Activated naive CD4-positive, alpha-beta T cell treated with anti-CD3 and anti-CD28 coated beads for 36 hours (primary cell): ENCODE measurements around the gene LRRC15. TPM values are rescaled to one million over a fixed set of nuclear protein-coding genes. Genes with fewer than 3 reads are reported as not detected.

Source experiments
- CTCF ChIA-PET: fragments of 350-600 bp; sonication (Branson Sonifier 250); formaldehyde crosslinking; loops from one replicate; lab custom pipeline; 2021; ENCODE audit warnings: antibody characterized with exemption; lab: Charles Lee
- DNase-seq: peaks from one replicate; pipeline ENCODE4 v3.0.0-alpha.2; 2020
- H3K27ac Mint-ChIP-seq: one replicate; pipeline ENCODE4 v1.8.0; 2021; ENCODE audit warnings: mild to moderate bottlenecking, mixed read lengths
- H3K27me3 Mint-ChIP-seq: one replicate; pipeline ENCODE4 v1.8.0; 2021; ENCODE audit warnings: low read depth, mixed read lengths
- H3K36me3 Mint-ChIP-seq: one replicate; pipeline ENCODE4 v1.8.0; 2021; ENCODE audit warnings: low read depth, mixed read lengths
- H3K4me1 Mint-ChIP-seq: one replicate; pipeline ENCODE4 v1.8.0; 2021; ENCODE audit warnings: low read depth, mixed read lengths
- H3K4me3 Mint-ChIP-seq: one replicate; pipeline ENCODE4 v1.8.0; 2021; ENCODE audit warnings: mild to moderate bottlenecking, moderate library complexity, mixed read lengths
- H3K9me3 Mint-ChIP-seq: one replicate; pipeline ENCODE4 v1.8.0; 2021; ENCODE audit warnings: mixed read lengths
- intact Hi-C: fragments of 100-400 bp; cut with micrococcal nuclease; formaldehyde crosslinking; loops from one replicate; pipeline ENCODE4 v1.15.1; 2023
- total RNA-seq, 2 experiments: library from RNA; stranded (reverse); gene quantifications; one replicate each; pipeline ENCODE4 v1.2.3, GENCODE V29; 2021

The LRRC15 gene
- total RNA-seq, 2 experiments from 2014 or later, result not detected

DNA sequence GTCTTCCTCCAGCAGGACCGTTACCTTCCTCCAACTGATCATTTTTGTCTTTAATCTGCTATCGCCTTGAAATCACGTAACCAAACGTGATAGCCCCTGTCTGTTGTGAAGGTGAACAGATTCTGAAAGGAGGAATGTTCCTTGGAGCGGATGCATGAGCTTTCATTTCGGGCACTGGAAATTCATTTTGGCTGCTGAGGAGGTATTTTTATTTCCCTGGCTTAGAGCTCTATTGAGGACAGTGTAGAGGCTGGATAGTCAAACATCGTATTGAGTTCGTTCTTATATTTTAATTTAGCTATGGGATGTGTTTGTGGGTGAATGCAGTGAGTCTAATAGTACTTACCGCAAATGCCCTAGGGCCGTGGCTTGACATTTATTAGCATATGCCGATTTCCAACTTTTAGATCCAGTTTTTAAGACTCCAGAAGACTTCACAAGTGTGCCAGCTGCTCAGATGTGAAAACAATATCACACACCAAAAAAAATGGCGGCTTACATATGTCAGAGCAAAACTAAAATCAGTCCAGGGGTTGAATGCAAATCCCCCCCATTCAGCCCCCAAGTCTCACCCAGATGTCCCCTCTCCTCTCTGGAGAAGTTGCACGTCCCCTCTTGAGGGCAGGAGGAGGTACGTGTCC lies 40.5 kb downstream of the LRRC15 start:
- CTCF ChIA-PET, result interaction anchor here (0.7 to 3.3 kb wide), 2 partner anchors 14 to 75 kb away, joined by 3 to 14 read pairs; no protein-coding TSS in a partner anchor
- Mint-ChIP-seq H3K9me3 (no peaks in the 10 kb centered on the region), H3K36me3 (no peaks in the 10 kb centered on the region), H3K27ac (no peak overlapping the region), H3K27me3 (peaks cover 18% of the 10 kb centered on the region), H3K4me3 (no peak overlapping the region), H3K4me1 (peaks cover 11% of the 10 kb centered on the region)
- no peak for DNase-seq
- intact Hi-C loops, result no loop called here

DNA sequence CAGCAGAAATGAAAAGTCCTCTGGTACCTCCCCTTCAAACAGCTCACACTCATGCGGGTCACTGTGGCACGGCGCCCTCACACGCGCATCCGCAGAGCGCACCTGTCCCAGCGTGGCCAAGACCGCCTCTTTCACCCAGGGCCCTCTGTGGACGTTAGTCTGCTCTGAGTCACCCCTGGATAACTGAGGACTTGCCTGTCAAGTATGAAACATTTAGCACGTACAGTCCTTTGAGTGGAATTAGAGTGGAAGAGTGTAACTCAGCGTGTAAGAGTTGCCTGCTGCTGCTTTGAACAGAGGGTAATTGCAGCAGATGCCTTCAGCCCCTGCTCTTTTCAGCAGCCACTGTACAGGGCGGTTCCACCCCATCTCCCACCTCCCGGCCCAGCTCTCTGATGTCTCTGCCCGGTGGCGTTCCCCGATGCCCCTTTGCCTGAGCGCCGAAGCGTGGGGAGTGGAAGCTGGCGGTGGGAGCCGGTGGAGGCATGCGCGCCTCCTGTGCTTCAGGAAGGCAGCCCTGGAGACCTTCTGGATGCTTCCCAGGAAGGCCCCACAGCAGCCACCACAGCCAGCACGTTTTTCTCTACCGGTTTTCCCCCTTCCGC lies 41.4 kb downstream of the LRRC15 start:
- intact Hi-C loops, result no loop called here
- Mint-ChIP-seq H3K4me3 (no peak overlapping the region), H3K27me3 (peaks cover 12% of the 10 kb centered on the region), H3K9me3 (no peaks in the 10 kb centered on the region), H3K36me3 (no peaks in the 10 kb centered on the region), H3K27ac (no peak overlapping the region), H3K4me1 (peaks cover 4% of the 10 kb centered on the region)
- CTCF ChIA-PET, result interaction anchor here (0.7 to 3.3 kb wide), 3 partner anchors 15 to 76 kb away, joined by 3 to 14 read pairs (median 3); no protein-coding TSS in a partner anchor
- DNase-seq, result peak; percentile 37

DNA sequence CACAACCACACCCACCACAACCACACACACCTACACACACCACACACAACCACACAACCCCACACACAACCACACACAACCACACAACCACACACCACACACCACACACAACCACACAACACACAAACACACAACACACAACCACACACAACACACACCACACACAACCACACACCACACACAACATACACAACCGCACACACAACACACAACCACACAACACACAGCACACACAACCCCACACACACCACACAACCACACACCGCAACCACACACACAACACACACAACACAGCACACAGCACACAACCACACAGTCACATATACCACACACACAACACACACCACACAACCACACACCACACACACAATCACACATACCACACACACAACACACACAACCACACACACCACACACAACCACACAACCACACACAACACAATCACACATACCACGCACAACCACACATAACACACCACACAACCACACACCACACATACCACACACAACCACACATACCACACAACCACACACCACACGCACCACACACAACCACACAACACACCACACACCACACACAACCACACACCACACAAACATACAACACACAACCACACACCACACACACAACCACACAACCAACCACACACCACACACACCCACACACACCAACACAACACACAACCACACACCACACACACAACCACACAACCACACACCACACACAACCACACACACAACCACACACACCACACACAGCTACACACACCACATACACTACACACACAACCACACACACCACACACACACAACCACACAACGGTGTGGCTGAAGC lies 42.1 kb downstream of the LRRC15 start:
- no peaks in the 10 kb centered on the region for H3K36me3 Mint-ChIP-seq
- CTCF ChIA-PET, result interaction anchor here (3.3 kb wide), 1 partner anchor 16 kb away, joined by 14 read pairs; no protein-coding TSS in a partner anchor
- intact Hi-C loops, result no loop called here
- no peak for DNase-seq
- no peaks in the 10 kb centered on the region for H3K4me1 Mint-ChIP-seq
- H3K9me3 Mint-ChIP-seq, result no peaks in the 10 kb centered on the region
- no peak overlapping the region for H3K4me3 Mint-ChIP-seq
- no peak overlapping the region for H3K27ac Mint-ChIP-seq
- H3K27me3 Mint-ChIP-seq, result peaks cover 5% of the 10 kb centered on the region

DNA sequence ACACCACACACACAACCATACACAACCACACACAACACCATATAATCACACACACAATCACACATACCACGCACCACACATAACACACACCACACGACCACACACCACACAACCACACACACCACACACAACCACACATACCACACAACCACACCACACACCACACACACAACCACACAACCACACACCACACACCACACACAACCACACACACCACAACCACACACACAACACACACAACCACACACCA lies 42.6 kb downstream of the LRRC15 start:
- CTCF ChIA-PET, result no interaction called here
- no peaks in the 10 kb centered on the region for H3K9me3 Mint-ChIP-seq
- no peak overlapping the region for H3K27ac Mint-ChIP-seq
- H3K36me3 Mint-ChIP-seq, result no peaks in the 10 kb centered on the region
- intact Hi-C loops, result no loop called here
- peaks cover 2% of the 10 kb centered on the region for H3K27me3 Mint-ChIP-seq
- no peak overlapping the region for H3K4me3 Mint-ChIP-seq
- no peak for DNase-seq
- H3K4me1 Mint-ChIP-seq, result peaks cover 3% of the 10 kb centered on the region

GRCh38 chr3:194326192-194326967 lies 43.2 kb downstream of the LRRC15 start:
- CTCF ChIA-PET, result interaction anchor here (1.6 kb wide), 1 partner anchor 17 kb away, joined by 6 read pairs; no protein-coding TSS in a partner anchor
- intact Hi-C loops, result no loop called here
- Mint-ChIP-seq H3K27ac (no peak overlapping the region), H3K36me3 (no peaks in the 10 kb centered on the region), H3K27me3 (no peaks in the 10 kb centered on the region), H3K9me3 (no peaks in the 10 kb centered on the region), H3K4me1 (peaks cover 3% of the 10 kb centered on the region), H3K4me3 (no peak overlapping the region)
- peak; percentile 37 for DNase-seq

GRCh38 chr3:194325424-194326153 lies 44.0 kb downstream of the LRRC15 start:
- CTCF ChIA-PET, result interaction anchor here (0.9 to 1.6 kb wide), 2 partner anchors 18 to 544 kb away, joined by 3 to 6 read pairs; no protein-coding TSS in a partner anchor
- H3K27ac Mint-ChIP-seq, result no peak overlapping the region
- H3K27me3 Mint-ChIP-seq, result no peaks in the 10 kb centered on the region
- peaks cover 3% of the 10 kb centered on the region for H3K4me1 Mint-ChIP-seq
- no peaks in the 10 kb centered on the region for H3K36me3 Mint-ChIP-seq
- no peak for DNase-seq
- no peaks in the 10 kb centered on the region for H3K9me3 Mint-ChIP-seq
- no peak overlapping the region for H3K4me3 Mint-ChIP-seq
- intact Hi-C loops, result no loop called here

DNA sequence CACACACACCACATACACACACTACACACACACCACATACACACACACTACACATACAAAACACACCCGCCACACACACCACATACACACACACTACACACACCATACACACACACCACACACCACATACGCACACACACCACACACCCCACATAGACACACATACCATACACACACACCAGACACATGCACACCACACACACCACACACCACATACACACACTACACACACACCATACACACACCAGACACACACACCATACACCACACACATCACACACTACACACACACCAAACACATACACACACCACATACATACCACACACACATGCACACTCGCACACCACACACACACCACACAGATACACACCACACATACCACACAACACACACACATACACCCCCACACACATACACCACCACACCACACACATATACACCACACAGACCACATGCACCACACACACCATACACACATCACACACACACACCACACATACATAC lies 44.7 kb downstream of the LRRC15 start:
- no peaks in the 10 kb centered on the region for H3K9me3 Mint-ChIP-seq
- H3K36me3 Mint-ChIP-seq, result no peaks in the 10 kb centered on the region
- no peak overlapping the region for H3K27ac Mint-ChIP-seq
- DNase-seq, result no peak
- H3K4me3 Mint-ChIP-seq, result no peak overlapping the region
- H3K27me3 Mint-ChIP-seq, result no peaks in the 10 kb centered on the region
- CTCF ChIA-PET, result interaction anchor here (0.9 to 1.6 kb wide), 3 partner anchors 9 to 543 kb away, joined by 3 to 7 read pairs (median 6); no protein-coding TSS in a partner anchor
- peaks cover 3% of the 10 kb centered on the region for H3K4me1 Mint-ChIP-seq
- intact Hi-C loops, result loop anchor here (1.0 to 5.0 kb wide), 2 partner anchors 18 to 648 kb away; no protein-coding TSS in a partner anchor

DNA sequence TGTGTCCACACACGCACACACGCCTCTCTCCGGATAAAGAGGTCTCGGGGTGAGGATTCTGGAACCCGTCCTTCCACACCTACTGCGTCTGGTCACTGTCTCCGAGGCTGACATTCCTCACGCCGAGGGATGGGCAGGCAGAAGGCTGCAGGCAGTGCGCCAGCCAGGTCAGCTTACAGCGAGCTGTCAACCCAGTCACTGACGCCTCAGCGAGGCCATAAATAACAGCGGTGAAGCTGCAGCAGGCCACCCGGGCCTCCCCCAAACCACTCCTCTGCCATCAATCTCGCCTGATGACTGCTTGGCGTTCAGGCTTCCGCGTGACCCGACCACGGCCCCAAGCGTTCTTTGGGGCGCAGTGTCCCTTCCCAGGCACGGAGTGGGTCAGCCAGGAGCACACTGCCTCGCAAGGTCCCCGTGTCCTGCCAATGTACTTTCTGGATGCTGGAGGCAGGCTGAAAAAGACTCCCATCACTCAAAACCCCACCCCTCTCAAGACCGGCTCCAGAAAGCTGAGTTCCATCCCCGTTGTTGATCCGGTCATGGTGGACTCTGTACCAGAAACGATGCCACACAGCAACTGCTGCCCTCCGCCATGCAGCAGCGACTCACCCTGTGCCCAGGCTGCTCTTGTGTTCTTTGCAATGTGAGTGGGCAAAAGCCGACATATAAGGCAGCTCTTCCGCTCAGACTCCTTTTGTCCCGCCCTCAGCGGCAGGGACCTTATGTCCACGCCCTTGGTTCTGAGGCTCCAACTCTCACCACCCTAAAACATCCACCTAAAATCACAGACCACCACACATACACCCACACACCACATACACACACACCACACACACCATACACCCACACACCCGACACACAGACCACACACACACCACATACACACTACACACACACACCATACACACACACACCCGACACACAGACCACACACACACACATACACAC lies 45.5 kb downstream of the LRRC15 start:
- Mint-ChIP-seq H3K4me3 (no peak overlapping the region), H3K27me3 (peaks cover 3% of the 10 kb centered on the region), H3K36me3 (no peaks in the 10 kb centered on the region), H3K27ac (no peak overlapping the region), H3K4me1 (peaks cover 3% of the 10 kb centered on the region), H3K9me3 (peaks cover 7% of the 10 kb centered on the region)
- CTCF ChIA-PET, result interaction anchor here (0.6 to 1.4 kb wide), 3 partner anchors 8 to 65 kb away, joined by 3 to 7 read pairs (median 3); no protein-coding TSS in a partner anchor
- DNase-seq, result peak; percentile 32
- intact Hi-C loops, result loop anchor here (1.0 to 5.0 kb wide), 2 partner anchors 17 to 647 kb away; no protein-coding TSS in a partner anchor

- no peak overlapping the region for H3K4me3 Mint-ChIP-seq
- H3K27ac Mint-ChIP-seq, result no peak overlapping the region
- no peaks in the 10 kb centered on the region for H3K36me3 Mint-ChIP-seq
- intact Hi-C loops, result loop anchor here (5.0 kb wide), 1 partner anchor 645 kb away; no protein-coding TSS in a partner anchor
- H3K9me3 Mint-ChIP-seq, result peaks cover 9% of the 10 kb centered on the region
- CTCF ChIA-PET, result interaction anchor here (1.4 kb wide), 1 partner anchor 14 kb away, joined by 3 read pairs; no protein-coding TSS in a partner anchor
- peak; percentile 64 for DNase-seq
- peaks cover 3% of the 10 kb centered on the region for H3K4me1 Mint-ChIP-seq
- peaks cover 5% of the 10 kb centered on the region for H3K27me3 Mint-ChIP-seq
Measured at GRCh38 chr3:194322678-194323211, 46.8 kb downstream of the LRRC15 start.
